H1 (cell line): ENCODE data around the gene TRIM71. TPM values are rescaled to one million over a fixed set of nuclear protein-coding genes. Genes with fewer than 3 reads are reported as not detected.
A peak's percentile ranks its signal among the peaks of the same experiment; 100 is the strongest.

Experiments used
- ASH2L ChIP-seq: fragments of 200-600, 300-600 bp; sonication (generic); IDR thresholded peaks from one replicate; pipeline ENCODE4 v1.7.1; 2017; ENCODE audit warnings: low read length
- BACH1 ChIP-seq: IDR thresholded peaks from 2 replicates; pipeline ENCODE4 v1.6.1; 2012; ENCODE audit warnings: low read length, improper control_type of control experiment
- CHD2 ChIP-seq: IDR thresholded peaks from 2 replicates; pipeline ENCODE4 v1.6.1; 2012; ENCODE audit warnings: low read length, improper control_type of control experiment
- CHD7 ChIP-seq: fragments of 300-600 bp; sonication (generic); IDR thresholded peaks from 2 replicates; pipeline ENCODE4 v1.7.1; 2012; ENCODE audit warnings: low read length, moderate library complexity, mild to moderate bottlenecking, inconsistent platforms; ENCODE audit not compliant: insufficient replicate concordance
- JUN ChIP-seq: IDR thresholded peaks from 2 replicates; pipeline ENCODE4 v1.6.1; 2011; ENCODE audit warnings: low read depth, mild to moderate bottlenecking, improper control_type of control experiment, low read length
- KDM5A ChIP-seq: fragments of 200-600 bp; IDR thresholded peaks from 2 replicates; pipeline ENCODE4 v1.7.1; 2012; ENCODE audit warnings: mild to moderate bottlenecking, low read length, inconsistent platforms, mixed read lengths
- POLR2A ChIP-seq, 2 experiments: IDR thresholded peaks; 1 replicate in 1 of 2; 2 replicates in 1 of 2; pipeline ENCODE4 v1.6.1; 2011; ENCODE audit warnings: low read depth in 2 of 2, low read length in 2 of 2, mild to moderate bottlenecking in 2 of 2; ENCODE audit errors: control extremely low read depth in 1 of 2
- POU5F1 ChIP-seq: IDR thresholded peaks from 2 replicates; pipeline ENCODE4 v1.6.1; 2011; ENCODE audit warnings: low read depth, mild to moderate bottlenecking, low read length, moderate library complexity
- RFX5 ChIP-seq: IDR thresholded peaks from 2 replicates; pipeline ENCODE4 v1.6.1; 2011; ENCODE audit warnings: low read depth, low read length, improper control_type of control experiment, borderline replicate concordance
- RXRA ChIP-seq: IDR thresholded peaks from 2 replicates; pipeline ENCODE4 v1.6.1; 2011; ENCODE audit warnings: low read depth, mild to moderate bottlenecking, low read length, moderate library complexity; ENCODE audit not compliant: insufficient read depth
- SP4 ChIP-seq: IDR thresholded peaks from 2 replicates; pipeline ENCODE4 v1.6.1; 2012; ENCODE audit warnings: low read length, inconsistent platforms
- TAF7 ChIP-seq: optimal IDR thresholded peaks from 2 replicates; pipeline ENCODE3; 2011; ENCODE audit warnings: low read depth, mild to moderate bottlenecking, inconsistent platforms, low read length, moderate library complexity, borderline replicate concordance
- TBP ChIP-seq: IDR thresholded peaks from 2 replicates; pipeline ENCODE4 v1.6.1; 2011; ENCODE audit warnings: low read depth, low read length, improper control_type of control experiment
- polyA plus RNA-seq, 7 experiments: library from polyadenylated mRNA; depleted of rRNA in 3 of 7; stranded (reverse) in 5 of 7; unstranded in 2 of 7; fragments of >200 nt in 5 of 7; fragments of 200-250 nt in 2 of 7; gene quantifications; 1 replicate in 5 of 7; 2 replicates in 1 of 7; 4 replicates in 1 of 7; pipeline versions ENCODE4 v1.2.1 to v1.2.3, GENCODE V29; 2011 to 2013; ENCODE audit warnings: missing spikeins in 2 of 7, mixed read lengths in 2 of 7
- total RNA-seq: library from RNA; stranded (reverse); fragmentation: NEBNext Ultra II Directional; extraction: Animal tissue kit (Norgen Biotek cat#: 25700); gene quantifications from 2 replicates; pipeline ENCODE4 v1.2.1, GENCODE V29; 2021

Gene TRIM71
- total and polyA plus RNA-seq, 2 of the 8 experiments (the other 6 are each of a cell fraction or from before 2014, with no cell fraction given) = 53.7 to 293 TPM

- no peak for TF ChIP-seq BACH1
- peak; percentile 25 for TF ChIP-seq TAF7
- no peak for TF ChIP-seq CHD2
- no peak for TF ChIP-seq SP4
- TF ChIP-seq RFX5 = no peak
- peak in 1 of 2 experiments; percentile 19; a peak in 1 of 3 replicates for TF ChIP-seq POLR2A (IDR thresholded peaks at IDR 0.05; ENCODE audit: control extremely low read depth in 1 of 2, low read depth in 2 of 2, low read length in 2 of 2)
- TF ChIP-seq ASH2L = no peak
- no peak for TF ChIP-seq RXRA
- no peak for TF ChIP-seq KDM5A
- TF ChIP-seq JUN = no peak
- TF ChIP-seq CHD7 = no peak
- no peak for TF ChIP-seq TBP
- TF ChIP-seq POU5F1 = no peak
These were observed 4.0 kb downstream of the TRIM71 start (continued) for GRCh38 chr3:32821686-32822296.
